Measurements from ENCODE around the gene NHSL1. TPM values are rescaled to one million over a fixed set of nuclear protein-coding genes. Genes with fewer than 3 reads are reported as not detected.

The NHSL1 gene
- total RNA-seq, 3 donors from 2014 or later: 53.1 to 155 (median 107) TPM

GRCh38 chr6:138482816-138483215 is 16.5 kb downstream of the NHSL1 start:
- Histone ChIP-seq H3K36me3 (ENCODE audit: low read depth) (no peaks in the 10 kb centered on the region), H3K4me3 (no peak overlapping the region), H3K9me3 (no peaks in the 10 kb centered on the region), H3K4me1 (ENCODE audit: low read depth) (peaks cover 13% of the 10 kb centered on the region)
- TF ChIP-seq CTCF (IDR thresholded peaks at IDR 0.05): no peak
- DNase-seq (no peak), ATAC-seq (no peak)
- intact Hi-C loops (cut with DNase I, micrococcal nuclease): no loop called here

GRCh38 chr6:138480279-138480949 is 18.9 kb downstream of the NHSL1 start:
- no peak for TF ChIP-seq CTCF (IDR thresholded peaks at IDR 0.05)
- no peak overlapping the region for H3K4me3 ChIP-seq
- no peak for DNase-seq
- no peaks in the 10 kb centered on the region for H3K9me3 ChIP-seq
- peaks cover 7% of the 10 kb centered on the region for H3K4me1 ChIP-seq (ENCODE audit: low read depth)
- intact Hi-C loops (cut with DNase I, micrococcal nuclease): no loop called here
- no peak for ATAC-seq
- no peaks in the 10 kb centered on the region for H3K36me3 ChIP-seq (ENCODE audit: low read depth)

GRCh38 chr6:138477913-138478539 is 21.3 kb downstream of the NHSL1 start:
- intact Hi-C loops (cut with DNase I, micrococcal nuclease): no loop called here
- no peak for TF ChIP-seq CTCF (IDR thresholded peaks at IDR 0.05)
- DNase-seq (peak in 2 of 3 donors; percentile 44 to 46), ATAC-seq (peak; percentile 92)
- peaks cover 3% of the 10 kb centered on the region for H3K4me1 ChIP-seq (ENCODE audit: low read depth)
- H3K4me3 ChIP-seq: no peak overlapping the region
- H3K9me3 ChIP-seq: no peaks in the 10 kb centered on the region
- H3K36me3 ChIP-seq (ENCODE audit: low read depth): no peaks in the 10 kb centered on the region

- H3K4me1 ChIP-seq (ENCODE audit: low read depth): peaks cover 3% of the 10 kb centered on the region
- DNase-seq: no peak
- H3K4me3 ChIP-seq: no peak overlapping the region
- H3K9me3 ChIP-seq: no peaks in the 10 kb centered on the region
- H3K36me3 ChIP-seq (ENCODE audit: low read depth): no peaks in the 10 kb centered on the region
- no peak for TF ChIP-seq CTCF (IDR thresholded peaks at IDR 0.05)
- intact Hi-C loops (cut with DNase I, micrococcal nuclease): no loop called here
- no peak for ATAC-seq
Measured at GRCh38 chr6:138476116-138476515, 23.2 kb downstream of the NHSL1 start.

GRCh38 chr6:138473144-138473543 is 26.1 kb downstream of the NHSL1 start:
- no peak for DNase-seq
- no peaks in the 10 kb centered on the region for H3K36me3 ChIP-seq (ENCODE audit: low read depth)
- intact Hi-C loops (cut with DNase I, micrococcal nuclease): no loop called here
- no peaks in the 10 kb centered on the region for H3K4me1 ChIP-seq (ENCODE audit: low read depth)
- H3K9me3 ChIP-seq: no peaks in the 10 kb centered on the region
- H3K4me3 ChIP-seq: no peak overlapping the region
- no peak for ATAC-seq
- no peak for TF ChIP-seq CTCF (IDR thresholded peaks at IDR 0.05)

All from mucosa of descending colon (tissue), 3 donors.